ENCODE measurements around the gene DPYD. TPM values are rescaled to one million over a fixed set of nuclear protein-coding genes. Genes with fewer than 3 reads are reported as not detected.

DPYD gene
- 39.1 and 41.2 TPM in 2 replicates for total RNA-seq

- intact Hi-C loops (cut with micrococcal nuclease): loop anchor here (1.0 to 2.0 kb wide), 3 partner anchors 21 to 1198 kb away; no protein-coding TSS in a partner anchor
Measured at GRCh38 chr1:97920832-97921571, at the start of gene DPYD. TSS of gene DPYD (minus strand) at chr1:97921034. CDS start at chr1:97920922, 112 bp downstream.

GRCh38 chr1:97960470-97960869 is 39.6 kb upstream of the DPYD start:
- intact Hi-C loops (cut with micrococcal nuclease): no loop called here

- intact Hi-C loops (cut with micrococcal nuclease): no loop called here
Measured at GRCh38 chr1:97947695-97948094, 26.9 kb upstream of the DPYD start.

- intact Hi-C loops (cut with micrococcal nuclease): loop anchor here (5.0 kb wide), 1 partner anchor 41 kb away; no protein-coding TSS in a partner anchor
Measured at GRCh38 chr1:97943354-97943753, 22.5 kb upstream of the DPYD start.

GRCh38 chr1:97942161-97943123 is 21.6 kb upstream of the DPYD start:
- intact Hi-C loops (cut with micrococcal nuclease): loop anchor here (1.0 to 5.0 kb wide), 2 partner anchors 22 to 40 kb away; no protein-coding TSS in a partner anchor

GRCh38 chr1:97938285-97938642 is 17.4 kb upstream of the DPYD start:
- intact Hi-C loops (cut with micrococcal nuclease): no loop called here

- intact Hi-C loops (cut with micrococcal nuclease): no loop called here
Measured at GRCh38 chr1:97936976-97937375, 16.1 kb upstream of the DPYD start.

GRCh38 chr1:97934491-97934890 is 13.7 kb upstream of the DPYD start:
- intact Hi-C loops (cut with micrococcal nuclease): no loop called here

GRCh38 chr1:97929874-97930851 is 9.3 kb upstream of the DPYD start:
- intact Hi-C loops (cut with micrococcal nuclease): no loop called here

GRCh38 chr1:97926017-97926708 is 5.3 kb upstream of the DPYD start:
- intact Hi-C loops (cut with micrococcal nuclease): no loop called here

- intact Hi-C loops (cut with micrococcal nuclease): no loop called here
Measured at GRCh38 chr1:97925151-97925550, 4.3 kb upstream of the DPYD start.

- intact Hi-C loops (cut with micrococcal nuclease): no loop called here
Measured at GRCh38 chr1:97923811-97924210, 3.0 kb upstream of the DPYD start.

GRCh38 chr1:97920276-97920831 is 480 bp downstream of the DPYD start:
- intact Hi-C loops (cut with micrococcal nuclease): loop anchor here (1.0 to 2.0 kb wide), 2 partner anchors 22 to 1198 kb away; no protein-coding TSS in a partner anchor

GRCh38 chr1:97919585-97920261 is 1.1 kb downstream of the DPYD start:
- intact Hi-C loops (cut with micrococcal nuclease): loop anchor here (1.0 to 10.0 kb wide), 5 partner anchors 17 to 1197 kb away; no protein-coding TSS in a partner anchor

- intact Hi-C loops (cut with micrococcal nuclease): loop anchor here (2.0 to 10.0 kb wide), 3 partner anchors 16 to 956 kb away; no protein-coding TSS in a partner anchor
Measured at GRCh38 chr1:97918961-97919360, 1.9 kb downstream of the DPYD start.

- intact Hi-C loops (cut with micrococcal nuclease): loop anchor here (10.0 kb wide), 1 partner anchor 961 kb away; no protein-coding TSS in a partner anchor
Measured at GRCh38 chr1:97913506-97914139, 7.2 kb downstream of the DPYD start.

GRCh38 chr1:97911266-97912215 is 9.3 kb downstream of the DPYD start:
- intact Hi-C loops (cut with micrococcal nuclease): loop anchor here (10.0 kb wide), 1 partner anchor 963 kb away; no protein-coding TSS in a partner anchor

Data from T-helper 1 cell treated with Interleukin-12 subunit alpha and Interleukin-12 subunit beta and Interleukin-4 antibody, amounts not matched to agents 30 ng/mL and 1 ng/mL, for 36 hours (primary cell).